Central memory CD8-positive, alpha-beta T cell (primary cell): Measurements from ENCODE around the gene DRD3.

Experiments used
- ATAC-seq: fragments of 150-1000 bp; cut with Tn5 transposase; replicated peaks from 2 replicates; pipeline ENCODE4 v1.10.0; 2022; ENCODE audit warnings: mild to moderate bottlenecking, moderate FRiP score, moderate number of reproducible peaks; ENCODE audit not compliant: poor library complexity, severe bottlenecking; ENCODE audit errors: extremely low read depth
- DNase-seq, 2 donors: peaks; one replicate each; pipeline ENCODE4 v3.0.0; 2021; ENCODE audit warnings: low spot score in 2 of 2
- H3K27ac Mint-ChIP-seq: one replicate; pipeline ENCODE4 v1.8.0; 2022; ENCODE audit warnings: low read depth, mild to moderate bottlenecking, moderate library complexity, mixed read lengths
- H3K27me3 Mint-ChIP-seq: one replicate; pipeline ENCODE4 v1.8.0; 2022; ENCODE audit warnings: mixed read lengths
- H3K36me3 Mint-ChIP-seq: one replicate; pipeline ENCODE4 v1.8.0; 2022; ENCODE audit warnings: mild to moderate bottlenecking, moderate library complexity, mixed read lengths; ENCODE audit not compliant: insufficient read depth
- H3K4me1 Mint-ChIP-seq: one replicate; pipeline ENCODE4 v1.8.0; 2022; ENCODE audit warnings: mixed read lengths
- H3K4me3 Mint-ChIP-seq: one replicate; pipeline ENCODE4 v1.8.0; 2022; ENCODE audit warnings: mild to moderate bottlenecking, moderate library complexity, mixed read lengths
- H3K9me3 Mint-ChIP-seq: one replicate; pipeline ENCODE4 v1.8.0; 2022; ENCODE audit warnings: mixed read lengths

DRD3 gene

DNA sequence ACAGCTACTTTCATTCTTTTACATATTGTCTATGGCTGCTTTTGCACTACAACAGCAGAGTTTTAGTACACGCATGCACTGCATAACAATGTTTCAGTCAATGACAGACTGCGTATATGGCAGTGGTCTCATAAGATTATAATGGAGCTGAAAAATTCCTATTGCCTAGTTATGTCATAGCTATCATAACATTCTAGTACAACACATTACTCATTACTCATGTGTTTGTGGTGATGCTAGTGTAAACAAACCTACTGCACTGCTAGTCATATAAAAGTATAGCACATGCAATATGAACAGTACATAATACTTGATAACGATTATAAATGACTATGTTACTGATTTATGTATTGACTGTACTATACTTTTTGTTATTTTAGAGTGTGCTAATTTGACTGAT lies 74.4 kb downstream of the DRD3 start:
- DNase-seq (no peak), ATAC-seq (no peak)
- Mint-ChIP-seq H3K9me3 (no peaks in the 10 kb centered on the region), H3K4me1 (no peaks in the 10 kb centered on the region), H3K27me3 (peaks cover 12% of the 10 kb centered on the region), H3K4me3 (no peak overlapping the region), H3K36me3 (peaks cover 2% of the 10 kb centered on the region), H3K27ac (no peak overlapping the region)

DNA sequence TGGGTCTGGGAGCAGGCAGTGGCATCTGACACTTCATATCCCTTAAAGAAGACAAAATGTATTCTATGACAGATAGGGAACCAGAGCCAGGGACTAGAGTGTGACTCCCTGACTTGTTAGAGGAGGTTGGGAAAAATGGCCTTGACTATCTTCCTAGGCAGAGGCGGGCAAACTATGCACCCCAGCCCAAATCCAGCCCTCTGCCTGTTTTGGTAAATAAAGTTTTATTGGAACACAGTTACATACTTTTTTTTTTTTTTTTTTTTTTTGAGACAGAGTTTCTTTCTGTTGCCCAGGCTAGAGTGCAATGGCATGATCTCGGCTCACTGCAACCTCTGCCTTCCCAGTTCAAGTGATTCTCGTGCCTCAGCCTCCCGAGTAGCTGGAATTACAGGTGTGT lies 75.0 kb downstream of the DRD3 start:
- no peaks in the 10 kb centered on the region for H3K9me3 Mint-ChIP-seq
- no peaks in the 10 kb centered on the region for H3K36me3 Mint-ChIP-seq
- H3K4me1 Mint-ChIP-seq: no peaks in the 10 kb centered on the region
- no peak overlapping the region for H3K27ac Mint-ChIP-seq
- no peak for DNase-seq
- H3K4me3 Mint-ChIP-seq: no peak overlapping the region
- no peak for ATAC-seq
- peaks cover 8% of the 10 kb centered on the region for H3K27me3 Mint-ChIP-seq

DNA sequence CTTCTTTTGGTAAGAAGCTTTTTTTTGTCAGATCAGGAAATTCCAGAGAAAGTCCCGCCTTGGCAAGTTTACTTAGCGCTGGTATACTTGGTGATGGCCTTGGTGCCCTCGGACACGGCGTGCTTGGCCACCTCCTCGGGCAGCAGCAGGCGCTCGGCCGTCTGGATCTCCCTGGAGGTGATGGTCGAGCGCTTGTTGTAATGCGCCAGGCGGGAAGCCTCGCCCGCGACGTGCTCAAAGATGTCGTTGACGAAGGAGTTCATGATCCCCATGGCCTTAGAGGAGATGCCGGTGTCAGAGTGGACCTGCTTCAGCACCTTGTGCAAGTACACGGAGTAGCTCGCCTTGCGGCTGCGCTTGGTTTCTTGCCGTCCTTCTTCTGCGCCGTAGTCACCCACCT lies 75.7 kb downstream of the DRD3 start:
- no peaks in the 10 kb centered on the region for H3K9me3 Mint-ChIP-seq
- no peaks in the 10 kb centered on the region for H3K36me3 Mint-ChIP-seq
- H3K27ac Mint-ChIP-seq: no peak overlapping the region
- DNase-seq (no peak), ATAC-seq (no peak)
- H3K27me3 Mint-ChIP-seq: peaks cover 8% of the 10 kb centered on the region
- no peaks in the 10 kb centered on the region for H3K4me1 Mint-ChIP-seq
- H3K4me3 Mint-ChIP-seq: no peak overlapping the region

DNA sequence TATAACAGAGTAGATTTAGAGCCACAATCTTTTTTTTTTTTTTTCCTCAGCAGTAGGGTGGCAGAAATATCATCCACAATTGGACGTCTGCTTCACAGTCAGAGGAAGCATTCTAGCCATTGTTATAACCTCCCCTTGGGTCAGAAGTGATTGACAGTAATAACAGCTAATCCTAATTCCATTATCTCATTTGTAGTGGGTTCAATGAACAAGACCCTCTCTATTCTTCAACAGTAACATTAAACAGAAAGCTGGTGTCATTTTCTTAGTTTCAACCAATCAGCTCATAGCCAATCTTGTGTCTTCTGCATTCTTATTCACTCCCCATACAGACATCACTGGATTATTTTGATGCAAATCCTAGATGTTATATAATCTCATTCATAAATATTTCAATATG lies 77.8 kb downstream of the DRD3 start:
- DNase-seq: no peak
- Mint-ChIP-seq H3K27ac (no peak overlapping the region), H3K27me3 (peaks cover 8% of the 10 kb centered on the region)

DNA sequence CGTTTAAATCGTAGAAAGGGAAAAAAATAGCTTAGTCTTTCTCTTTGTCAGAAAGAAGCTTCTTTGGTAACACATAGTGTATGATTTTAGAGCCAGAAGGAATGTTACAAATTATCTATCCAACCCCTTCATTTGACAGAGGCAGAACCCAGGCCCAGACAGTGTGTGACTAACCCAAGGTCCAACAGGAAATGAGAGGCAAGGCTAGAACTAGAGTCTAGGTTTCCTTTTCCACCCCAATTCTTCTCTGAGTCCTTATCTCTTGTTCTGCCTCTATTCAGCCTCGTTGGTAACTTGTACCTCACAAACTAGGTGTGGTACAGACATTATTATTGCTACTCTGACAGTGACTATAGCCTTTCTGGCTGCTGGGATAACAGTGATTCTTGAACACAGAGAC lies 83.1 kb downstream of the DRD3 start:
- H3K27ac Mint-ChIP-seq: no peak overlapping the region
- H3K27me3 Mint-ChIP-seq: peaks cover 4% of the 10 kb centered on the region
- no peaks in the 10 kb centered on the region for H3K4me1 Mint-ChIP-seq
- H3K4me3 Mint-ChIP-seq: no peak overlapping the region
- ATAC-seq: no peak
- no peaks in the 10 kb centered on the region for H3K36me3 Mint-ChIP-seq
- no peaks in the 10 kb centered on the region for H3K9me3 Mint-ChIP-seq
- no peak for DNase-seq

More for the DNA sequence above, 77.8 kb downstream of the DRD3 start:
- Mint-ChIP-seq H3K4me3 (no peak overlapping the region), H3K36me3 (no peaks in the 10 kb centered on the region), H3K9me3 (no peaks in the 10 kb centered on the region), H3K4me1 (no peaks in the 10 kb centered on the region)
- ATAC-seq: no peak

DNA sequence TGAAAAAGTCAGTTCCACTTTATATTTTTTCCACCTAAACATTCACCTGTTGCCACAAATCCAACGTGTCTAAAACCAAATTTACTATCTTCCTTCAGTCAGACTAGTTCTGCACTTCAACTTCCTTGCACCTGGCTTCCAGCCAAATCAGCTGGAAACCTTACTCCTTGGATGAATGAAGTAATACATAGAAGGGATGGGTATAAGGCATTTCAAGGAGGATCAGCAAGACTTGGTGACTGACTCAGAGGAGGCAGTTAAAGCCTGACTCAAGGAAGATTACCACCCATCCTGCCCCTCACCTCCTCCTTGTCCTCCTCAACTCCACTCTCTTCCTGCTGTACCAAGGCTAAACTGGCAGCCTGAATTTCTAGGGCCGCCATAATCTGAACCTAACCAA lies 85.3 kb downstream of the DRD3 start:
- H3K36me3 Mint-ChIP-seq: no peaks in the 10 kb centered on the region
- no peak overlapping the region for H3K4me3 Mint-ChIP-seq
- DNase-seq (no peak), ATAC-seq (no peak)
- no peaks in the 10 kb centered on the region for H3K9me3 Mint-ChIP-seq
- no peaks in the 10 kb centered on the region for H3K4me1 Mint-ChIP-seq
- no peak overlapping the region for H3K27ac Mint-ChIP-seq
- H3K27me3 Mint-ChIP-seq: no peaks in the 10 kb centered on the region

DNA sequence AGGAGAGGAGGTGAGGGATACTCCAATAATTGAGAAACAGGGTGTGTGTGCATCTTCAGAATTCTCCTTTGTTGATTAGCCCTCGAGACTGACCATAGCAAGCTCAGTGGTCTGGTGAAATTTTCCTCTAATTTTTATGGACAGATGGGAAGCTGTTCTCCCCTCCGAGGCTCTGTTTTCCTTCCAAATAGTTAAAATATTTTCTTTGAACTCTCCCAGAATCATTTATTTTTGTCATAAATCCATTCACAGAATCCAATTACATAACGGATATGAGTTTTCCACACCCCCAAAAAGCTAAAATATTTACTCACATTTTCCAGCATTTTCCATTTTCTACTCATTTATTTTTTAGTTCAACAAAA lies 85.9 kb downstream of the DRD3 start:
- Mint-ChIP-seq H3K4me3 (no peak overlapping the region), H3K4me1 (no peaks in the 10 kb centered on the region), H3K27ac (no peak overlapping the region), H3K9me3 (no peaks in the 10 kb centered on the region), H3K36me3 (no peaks in the 10 kb centered on the region), H3K27me3 (no peaks in the 10 kb centered on the region)
- ATAC-seq (no peak), DNase-seq (no peak)

DNA sequence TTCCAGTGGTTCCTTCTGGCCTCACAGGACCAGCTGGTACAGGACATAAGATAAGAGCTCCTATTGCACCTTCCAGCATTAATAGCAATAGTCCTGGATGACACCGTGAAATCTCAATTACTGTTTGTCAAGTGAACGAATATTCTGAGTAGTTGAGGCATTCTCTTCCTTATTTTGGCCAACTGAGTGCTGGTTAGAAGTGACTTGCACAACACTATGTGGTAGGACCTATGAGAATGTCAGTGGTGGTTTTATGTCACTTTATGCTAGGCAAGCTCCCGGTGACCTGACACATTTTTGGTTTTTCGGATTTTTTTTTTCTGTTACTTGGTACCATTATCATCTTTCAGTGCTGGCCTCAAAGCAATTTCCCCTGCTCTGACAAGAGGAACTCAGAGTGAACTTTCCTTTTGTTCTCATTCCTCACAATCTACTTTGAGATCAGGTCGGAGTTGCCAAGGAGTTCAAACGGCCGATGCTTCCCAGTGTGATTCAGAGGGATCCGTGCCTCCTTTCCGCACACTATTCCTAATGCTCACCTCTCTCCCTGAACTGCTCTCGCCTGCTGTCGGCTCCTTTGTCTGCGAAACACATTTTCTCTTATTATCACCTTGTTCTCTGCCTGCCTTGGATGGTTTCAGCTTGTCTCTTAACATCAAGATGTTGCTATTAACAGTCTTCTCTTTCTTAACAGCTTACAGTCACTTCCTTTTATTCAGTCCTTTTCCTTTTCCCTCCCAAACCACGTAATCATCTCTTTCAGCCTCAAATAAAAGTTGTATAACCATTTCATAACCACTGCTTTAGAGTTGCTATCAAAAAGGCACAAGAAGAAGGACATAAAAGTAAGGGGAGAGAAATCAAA lies 86.5 kb downstream of the DRD3 start:
- no peak overlapping the region for H3K27ac Mint-ChIP-seq
- DNase-seq (no peak), ATAC-seq (no peak)
- H3K9me3 Mint-ChIP-seq: no peaks in the 10 kb centered on the region
- H3K4me3 Mint-ChIP-seq: no peak overlapping the region
- H3K36me3 Mint-ChIP-seq: no peaks in the 10 kb centered on the region
- H3K27me3 Mint-ChIP-seq: no peaks in the 10 kb centered on the region
- no peaks in the 10 kb centered on the region for H3K4me1 Mint-ChIP-seq

DNA sequence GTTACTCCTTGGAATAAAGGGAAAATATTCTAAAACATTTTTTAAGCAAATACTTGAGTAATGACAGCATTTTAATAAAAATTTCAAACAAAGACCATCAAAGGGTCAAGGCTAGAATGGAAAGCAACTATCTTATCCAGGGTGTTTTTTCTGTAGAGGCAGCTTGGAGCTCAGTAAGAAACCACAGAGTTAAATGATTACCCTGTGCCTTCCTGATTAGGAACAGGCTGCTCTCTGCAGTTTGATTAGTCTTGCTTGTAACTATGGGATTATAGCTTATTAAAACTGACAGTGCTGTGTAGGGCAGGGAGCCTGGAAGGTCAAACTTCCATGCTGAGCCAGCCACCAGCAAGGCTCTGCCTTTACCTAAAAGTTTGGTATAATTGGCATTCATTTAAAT lies 89.2 kb downstream of the DRD3 start:
- DNase-seq: no peak
- no peaks in the 10 kb centered on the region for H3K9me3 Mint-ChIP-seq
- H3K4me1 Mint-ChIP-seq: no peaks in the 10 kb centered on the region
- H3K27ac Mint-ChIP-seq: no peak overlapping the region
- peaks cover 10% of the 10 kb centered on the region for H3K36me3 Mint-ChIP-seq
- ATAC-seq: no peak
- no peak overlapping the region for H3K4me3 Mint-ChIP-seq
- no peaks in the 10 kb centered on the region for H3K27me3 Mint-ChIP-seq

DNA sequence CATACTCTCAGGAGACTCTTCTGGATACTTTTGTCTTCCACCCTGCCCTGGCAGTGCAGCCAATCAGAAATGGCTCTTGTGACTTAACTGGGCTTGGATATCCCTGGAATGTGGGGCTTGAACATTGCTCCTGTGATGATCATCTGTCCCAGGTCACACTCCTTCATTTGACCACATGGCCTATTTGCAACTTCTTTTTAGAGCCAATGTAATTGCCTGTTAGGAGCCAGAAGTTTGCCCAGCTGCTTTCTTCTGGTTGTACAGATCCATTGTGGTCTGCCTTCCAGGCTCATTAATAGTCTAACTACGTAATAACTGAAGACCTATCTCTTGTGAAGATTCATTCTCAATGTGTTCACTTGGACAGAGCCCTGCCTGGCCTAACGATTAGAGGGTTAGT lies 92.5 kb downstream of the DRD3 start:
- Mint-ChIP-seq H3K4me3 (no peak overlapping the region), H3K27me3 (no peaks in the 10 kb centered on the region), H3K9me3 (no peaks in the 10 kb centered on the region), H3K4me1 (no peaks in the 10 kb centered on the region), H3K36me3 (peaks cover 30% of the 10 kb centered on the region), H3K27ac (no peak overlapping the region)
- ATAC-seq: no peak
- no peak for DNase-seq

DNA sequence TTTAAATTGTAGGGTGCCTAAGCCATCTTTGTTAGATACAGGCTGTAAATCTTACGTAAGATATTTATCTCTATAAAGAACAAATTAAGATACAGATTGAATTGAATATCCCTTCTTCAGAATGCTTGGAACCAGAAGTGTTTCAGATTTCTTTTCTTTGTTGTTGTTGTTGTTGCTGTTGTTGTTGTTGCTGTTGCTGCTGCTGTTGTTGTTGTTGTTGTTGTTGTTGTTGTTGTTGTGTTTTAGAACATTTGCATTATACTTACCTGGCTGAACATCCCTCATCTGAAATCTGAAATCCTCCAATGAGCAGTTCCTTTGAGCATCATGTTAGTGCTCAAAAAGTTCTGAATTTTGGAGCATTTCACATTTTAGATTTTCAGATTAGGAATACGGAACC lies 95.7 kb downstream of the DRD3 start:
- Mint-ChIP-seq H3K4me1 (no peaks in the 10 kb centered on the region), H3K36me3 (peaks cover 51% of the 10 kb centered on the region), H3K9me3 (no peaks in the 10 kb centered on the region), H3K27ac (no peak overlapping the region), H3K27me3 (no peaks in the 10 kb centered on the region), H3K4me3 (no peak overlapping the region)
- DNase-seq: no peak
- ATAC-seq: no peak

DNA sequence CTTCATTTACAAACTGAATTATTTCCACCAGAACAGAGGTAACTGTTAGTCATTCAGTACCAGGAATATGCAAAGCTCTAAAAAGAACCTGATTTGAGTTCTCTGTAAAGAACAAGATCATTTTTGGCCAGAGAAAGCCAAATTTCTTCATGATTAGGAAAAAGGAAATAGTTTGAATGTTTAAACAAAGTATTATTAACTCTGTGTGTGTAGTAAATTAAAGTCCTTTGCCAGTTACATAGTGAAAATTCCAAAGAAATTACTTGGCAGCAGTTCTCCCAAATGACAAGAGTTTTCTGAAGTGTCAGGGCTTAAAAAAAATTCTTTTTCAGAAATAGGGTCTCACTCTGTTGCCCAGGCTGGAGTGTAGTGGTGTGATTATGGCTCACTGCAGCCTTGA lies 97.8 kb downstream of the DRD3 start:
- Mint-ChIP-seq H3K9me3 (no peaks in the 10 kb centered on the region), H3K4me1 (no peaks in the 10 kb centered on the region), H3K36me3 (peaks cover 66% of the 10 kb centered on the region), H3K27me3 (no peaks in the 10 kb centered on the region), H3K27ac (no peak overlapping the region), H3K4me3 (no peak overlapping the region)
- DNase-seq (no peak), ATAC-seq (no peak)

DNA sequence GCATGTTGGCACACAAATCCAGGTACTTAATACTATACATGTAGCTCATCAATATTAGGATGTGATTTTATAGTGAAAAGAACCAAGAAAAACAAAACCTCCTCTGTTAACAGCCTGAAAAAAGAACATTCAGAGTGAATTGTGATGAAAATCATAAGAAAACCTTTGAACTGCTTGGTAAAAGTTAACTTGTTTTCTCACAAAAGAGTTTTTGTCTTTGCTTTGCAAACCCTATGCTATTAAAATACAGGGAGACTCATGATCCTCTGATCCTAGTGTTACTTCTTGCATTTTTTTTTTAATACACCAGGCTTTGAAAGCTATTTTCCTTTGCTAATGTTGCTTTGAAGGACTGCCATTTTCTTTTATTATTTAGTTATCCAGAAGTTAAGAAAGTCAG lies 98.7 kb downstream of the DRD3 start:
- H3K27me3 Mint-ChIP-seq: no peaks in the 10 kb centered on the region
- H3K36me3 Mint-ChIP-seq: peaks cover 68% of the 10 kb centered on the region
- no peaks in the 10 kb centered on the region for H3K9me3 Mint-ChIP-seq
- no peak overlapping the region for H3K27ac Mint-ChIP-seq
- H3K4me3 Mint-ChIP-seq: no peak overlapping the region
- ATAC-seq (no peak), DNase-seq (no peak)
- H3K4me1 Mint-ChIP-seq: no peaks in the 10 kb centered on the region
